Activated CD4-positive, alpha-beta T cell treated with anti-CD3 and anti-CD28 coated beads, Interleukin-2, amount 50 U/mL, for 1 hour (primary cell): ENCODE measurements around the gene MAP3K20.
"Not testable (repeated sequence)": the region's sequence is repeated elsewhere in the genome, so short reads cannot be mapped to it uniquely, and the experiment has no call there.

Experiments
- DNase-seq: peaks from one replicate; pipeline ENCODE4 v3.0.0-alpha.2; 2020

Gene MAP3K20

DNA sequence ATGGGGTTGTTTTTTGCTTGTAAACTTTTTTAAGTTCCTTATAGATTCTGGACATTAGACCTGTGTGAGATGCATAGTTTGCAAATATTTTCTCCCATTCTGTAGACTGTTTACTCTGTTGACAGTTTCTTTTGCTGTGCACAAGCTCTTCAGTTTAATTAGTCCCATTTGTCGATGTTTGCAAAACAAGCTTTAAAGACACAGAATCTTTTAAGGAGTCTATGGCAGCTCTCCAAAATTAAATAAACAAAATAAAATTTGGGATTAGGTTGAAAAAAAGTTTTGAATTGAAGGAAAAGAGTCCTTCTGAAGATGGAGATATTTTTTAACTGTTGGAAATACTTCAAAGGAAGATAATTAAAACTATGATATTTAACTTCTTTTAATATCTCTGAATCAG is 88.8 kb downstream of the MAP3K20 start:
- no peak for DNase-seq

DNA sequence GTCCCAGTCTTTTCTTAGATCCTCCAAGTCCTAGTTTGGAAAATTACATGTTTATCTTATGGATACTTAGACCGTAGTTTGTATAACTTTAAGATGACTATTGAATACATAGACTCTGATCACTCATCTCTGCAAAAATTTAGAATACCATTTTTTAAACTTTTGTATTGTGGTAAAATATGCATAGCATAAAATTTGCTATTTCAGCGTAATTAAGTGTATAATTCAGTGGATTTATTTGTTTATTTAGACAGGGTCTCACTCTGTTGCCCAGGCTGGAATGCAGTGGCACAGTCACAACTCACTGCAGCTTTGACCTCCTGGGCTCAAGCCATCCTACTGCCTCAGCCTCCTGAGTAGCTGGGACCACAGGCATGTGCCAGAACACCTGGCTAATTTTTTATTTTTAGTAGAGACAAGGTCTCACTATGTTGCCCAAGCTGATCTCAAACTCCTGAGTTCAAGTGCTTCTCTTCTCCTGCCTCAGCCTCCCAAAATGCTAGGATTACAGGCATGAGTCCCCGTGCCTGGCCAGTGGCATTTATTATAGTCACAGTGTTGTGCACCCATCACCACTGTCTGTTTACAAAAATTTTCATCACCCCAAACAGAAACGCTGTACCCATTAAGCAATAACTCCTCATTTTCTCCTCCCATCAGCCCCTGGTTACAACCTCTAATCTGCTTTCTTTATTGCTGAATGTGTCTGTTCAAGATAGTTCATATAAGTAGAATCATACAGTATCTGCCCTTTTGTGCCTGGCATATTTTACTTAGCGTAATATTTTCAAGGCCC is 90.0 kb downstream of the MAP3K20 start:
- no peak for DNase-seq

DNA sequence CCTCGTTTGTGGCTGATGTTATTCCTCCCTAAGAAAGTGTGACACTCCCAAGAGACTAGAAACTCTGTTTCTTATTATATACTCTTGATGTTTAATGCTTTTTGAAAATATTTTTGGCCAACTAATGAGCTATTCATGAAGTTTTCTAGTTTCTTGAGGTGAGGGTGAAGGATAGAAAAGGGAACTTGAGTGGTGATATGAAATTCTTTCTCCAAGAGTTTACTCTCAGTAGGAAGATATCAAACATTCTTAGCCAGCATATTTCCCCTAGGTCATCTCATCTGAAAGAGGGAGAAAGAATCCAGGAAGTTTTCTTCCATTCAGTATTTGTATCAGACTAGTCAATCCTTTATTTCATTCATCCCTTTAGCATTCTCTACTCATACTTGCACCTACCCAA is 95.7 kb downstream of the MAP3K20 start:
- DNase-seq: no peak

DNA sequence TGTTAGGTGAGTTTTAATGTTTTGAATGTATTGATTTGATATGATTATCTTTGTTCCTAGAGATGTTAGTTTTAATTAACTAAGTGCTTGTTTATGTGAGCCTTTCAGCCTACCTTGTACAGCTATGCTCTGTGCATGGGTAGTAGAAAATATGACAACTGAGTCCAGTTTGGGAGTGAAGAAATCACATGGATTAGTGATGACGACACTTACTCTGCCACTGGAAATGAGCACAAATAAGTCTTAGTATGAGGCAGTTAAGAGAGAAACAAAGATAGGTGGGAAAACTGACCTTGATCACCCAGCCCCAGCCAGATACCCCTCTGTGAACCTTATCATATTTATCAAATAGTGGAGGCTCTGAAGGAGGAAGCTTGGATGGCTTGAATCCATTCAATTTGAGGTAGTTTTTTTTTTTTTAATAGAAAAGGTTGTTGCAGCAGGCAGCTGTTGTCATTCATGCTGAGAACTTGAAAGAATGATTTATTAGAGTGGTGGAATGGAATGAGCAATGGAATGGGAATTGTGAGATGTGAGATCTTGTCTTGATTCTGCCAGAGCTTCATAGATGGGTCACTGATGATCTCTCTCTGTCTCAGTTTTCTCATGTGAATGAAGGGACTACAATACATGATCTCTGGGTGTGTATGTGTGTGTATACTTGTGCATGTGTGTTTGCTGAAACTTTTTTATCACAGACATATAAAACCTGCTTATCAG is 96.4 kb downstream of the MAP3K20 start:
- no peak for DNase-seq

DNA sequence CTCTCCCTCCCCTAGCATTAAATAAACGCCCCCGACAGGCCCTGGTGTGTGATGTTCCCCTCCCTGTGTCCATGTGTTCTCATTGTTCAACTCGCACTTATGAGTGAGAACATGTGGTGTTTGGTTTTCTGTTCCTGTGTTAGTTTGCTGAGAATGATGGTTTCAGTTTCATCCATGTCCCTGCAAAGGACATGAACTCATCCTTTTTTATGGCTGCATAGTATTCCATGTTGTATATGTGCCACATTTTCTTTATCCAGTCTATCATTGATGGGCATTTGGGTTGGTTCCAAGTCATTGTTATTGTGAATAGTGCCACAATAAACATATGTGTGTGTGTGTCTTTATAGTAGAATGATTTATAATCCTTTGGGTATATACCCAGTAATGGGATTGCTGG is 98.7 kb downstream of the MAP3K20 start:
- DNase-seq: not testable (repeated sequence)

DNA sequence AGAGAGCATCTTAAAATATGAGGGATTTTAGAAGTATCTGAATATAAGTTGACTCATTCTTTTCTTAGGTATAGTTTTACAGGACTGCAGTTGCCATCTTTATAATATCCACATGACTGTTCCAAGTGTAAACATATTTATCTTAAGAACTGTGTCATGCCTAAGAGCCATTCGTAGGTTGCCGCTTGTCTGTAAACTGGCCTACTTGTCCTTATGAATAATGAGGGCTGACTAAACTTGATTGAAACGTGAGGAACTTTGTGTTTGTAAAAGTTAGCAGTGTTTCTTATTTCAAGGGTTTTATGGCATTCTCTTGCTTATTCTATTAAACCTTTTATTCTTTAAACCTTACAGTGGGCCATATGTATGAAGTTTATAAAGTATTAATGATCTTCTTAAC is 99.6 kb downstream of the MAP3K20 start:
- DNase-seq: no peak

DNA sequence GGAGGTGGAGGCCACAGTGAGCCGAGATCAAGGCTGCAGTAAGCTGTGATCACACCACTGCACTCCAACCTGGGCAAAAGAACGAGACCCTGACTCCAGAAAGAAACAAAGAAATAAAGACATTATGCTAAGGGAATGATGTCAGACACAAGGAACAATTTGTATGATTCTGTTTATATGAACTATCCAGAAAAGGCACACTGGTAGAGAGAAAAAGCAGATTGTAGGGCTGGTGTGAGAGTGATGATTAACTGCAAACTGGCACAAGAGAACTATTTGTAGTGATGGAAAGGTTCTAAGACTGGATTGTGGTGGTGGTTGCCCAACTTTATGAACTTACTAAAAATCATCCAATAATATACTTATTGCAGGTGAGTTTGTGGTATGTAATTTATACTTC is 106.3 kb downstream of the MAP3K20 start:
- DNase-seq: no peak

DNA sequence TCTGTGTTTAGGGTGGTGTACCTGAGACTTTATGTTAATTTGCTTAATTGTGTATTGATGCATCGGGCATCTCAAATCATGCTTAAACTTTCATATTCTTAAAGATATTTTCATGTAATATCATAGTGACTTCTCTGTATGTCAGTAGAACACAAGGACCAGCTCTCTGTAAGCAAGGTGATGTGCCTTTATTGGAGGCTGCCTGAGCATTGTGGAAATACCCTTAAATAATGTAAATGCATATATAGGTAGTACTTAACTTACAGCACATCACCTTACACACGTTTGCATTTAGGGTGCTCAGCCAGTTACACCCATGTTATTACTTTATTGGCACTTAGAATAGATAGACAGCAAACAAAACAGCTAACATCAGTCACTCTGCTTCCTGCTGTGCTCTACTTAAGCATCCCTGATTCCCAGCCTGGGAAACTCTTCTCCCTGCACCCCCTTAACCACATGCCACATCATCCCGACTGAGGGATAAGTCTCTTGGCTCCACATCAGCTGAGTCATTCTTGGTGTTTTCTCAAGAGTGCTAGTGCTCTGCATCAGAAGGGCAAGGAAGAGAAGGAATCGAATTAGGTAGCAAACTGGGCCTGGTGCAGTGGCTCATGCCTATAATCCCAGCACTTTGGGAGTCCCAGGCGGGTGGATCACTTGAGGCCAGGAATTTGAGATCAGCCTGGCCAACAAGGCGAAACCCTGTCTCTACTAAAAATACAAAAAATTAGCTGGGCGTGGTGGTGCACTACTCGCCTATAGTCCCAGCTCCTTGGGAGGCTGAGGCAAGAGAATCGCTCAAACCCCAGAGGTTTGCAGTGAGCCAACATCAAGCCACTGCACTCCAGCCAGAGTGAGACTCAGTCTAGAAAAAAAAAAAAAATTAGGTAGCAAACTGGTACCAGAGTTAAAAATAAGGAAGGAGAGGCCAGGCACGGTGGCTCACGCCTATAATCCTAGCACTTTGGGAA is 108.7 kb downstream of the MAP3K20 start:
- no peak for DNase-seq

DNA sequence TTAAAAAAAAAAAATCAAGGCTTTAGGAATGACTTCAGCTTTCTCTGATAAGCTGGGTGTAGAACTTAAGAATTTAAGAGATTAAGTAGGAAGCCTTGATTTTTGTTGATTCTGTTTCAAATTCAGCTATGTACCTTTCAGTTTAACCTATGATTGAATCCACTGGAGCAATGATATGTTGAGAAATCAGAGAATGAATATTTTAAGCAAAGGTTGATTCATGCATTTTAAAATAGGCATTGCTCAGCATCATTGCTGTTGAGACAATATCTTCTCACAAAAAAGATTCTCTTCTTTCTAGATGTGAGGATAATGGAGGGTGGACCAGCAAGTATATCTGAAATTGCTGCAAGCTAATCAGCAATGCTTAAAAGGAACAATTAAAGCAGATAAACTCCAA is 109.8 kb downstream of the MAP3K20 start:
- DNase-seq: no peak

DNA sequence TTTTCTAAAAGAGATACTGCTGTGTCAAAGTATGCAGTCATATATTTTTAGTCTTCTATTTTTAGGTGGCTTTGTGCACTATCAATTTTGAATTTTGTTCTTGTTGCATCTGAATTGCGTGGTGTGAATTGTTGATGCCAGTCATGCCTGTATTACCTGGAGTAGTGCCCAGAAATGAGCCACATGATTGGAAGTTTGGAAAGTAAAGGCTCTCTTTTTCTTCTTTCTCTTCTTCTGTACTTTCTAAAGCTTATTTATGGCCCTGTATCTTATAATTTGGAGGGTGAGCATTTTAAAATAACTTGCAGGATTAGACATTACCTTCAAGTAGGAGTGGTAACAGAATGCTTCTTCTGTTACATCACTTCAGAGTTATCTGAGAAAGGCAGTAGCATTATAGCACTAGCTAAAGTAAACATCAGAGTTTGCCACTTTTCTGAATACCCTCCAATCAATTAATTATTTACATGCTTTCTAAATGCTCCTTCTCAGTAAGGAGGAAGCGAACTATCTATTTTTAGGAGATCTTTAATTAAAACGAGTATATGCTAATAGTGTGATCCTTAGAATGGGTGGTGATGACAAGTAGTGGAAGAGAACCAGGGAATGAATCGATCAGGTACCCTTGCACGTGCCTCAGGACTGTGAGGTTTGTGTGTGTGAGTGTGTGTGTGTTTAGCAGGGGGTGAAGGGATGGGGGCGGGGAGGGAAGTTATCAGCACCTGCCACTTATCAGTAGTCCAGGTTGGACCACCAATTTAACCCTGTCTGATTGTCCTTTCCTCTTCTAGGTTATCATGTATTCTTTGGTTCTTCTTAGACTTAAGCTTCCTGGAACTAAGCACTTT is 112.5 kb downstream of the MAP3K20 start:
- DNase-seq: no peak

DNA sequence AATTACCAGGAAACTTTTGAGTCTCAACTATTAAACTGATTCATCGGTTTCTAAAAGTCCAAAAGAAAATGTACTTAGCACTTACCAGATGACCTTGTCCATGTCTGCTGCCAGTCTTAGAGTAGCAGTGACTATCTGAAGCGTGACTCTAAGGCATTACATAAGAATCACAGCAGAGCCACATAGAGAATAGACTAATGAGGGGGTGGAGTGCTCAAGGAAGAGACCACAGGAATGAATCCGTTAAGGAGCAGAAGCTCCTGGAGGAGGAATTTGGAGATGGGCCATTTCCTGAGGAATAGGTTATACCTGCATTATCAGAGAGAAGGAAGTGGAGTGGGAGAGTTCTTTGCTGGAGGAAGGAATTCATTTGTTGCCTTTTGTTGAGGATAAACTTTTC is 116.0 kb downstream of the MAP3K20 start:
- DNase-seq: no peak

DNA sequence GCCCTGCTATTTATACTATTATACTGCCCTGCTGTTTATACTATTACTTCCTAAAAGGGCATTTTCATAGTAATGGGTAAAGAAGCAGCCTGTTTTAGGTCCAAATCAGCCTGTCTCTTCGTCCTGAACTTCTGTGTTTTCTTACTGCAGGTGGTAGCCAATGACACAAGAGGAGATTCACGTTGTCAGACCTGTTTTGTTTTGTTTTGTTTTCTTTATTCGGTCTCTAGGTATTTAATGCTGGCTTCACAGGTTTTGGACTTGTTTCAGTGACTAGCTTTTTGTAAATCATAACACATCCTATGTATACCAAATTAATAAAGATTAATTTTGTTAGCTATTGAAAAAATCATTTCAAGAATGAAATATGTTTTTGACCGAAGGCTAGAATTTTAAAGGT is 116.4 kb downstream of the MAP3K20 start:
- no peak for DNase-seq

DNA sequence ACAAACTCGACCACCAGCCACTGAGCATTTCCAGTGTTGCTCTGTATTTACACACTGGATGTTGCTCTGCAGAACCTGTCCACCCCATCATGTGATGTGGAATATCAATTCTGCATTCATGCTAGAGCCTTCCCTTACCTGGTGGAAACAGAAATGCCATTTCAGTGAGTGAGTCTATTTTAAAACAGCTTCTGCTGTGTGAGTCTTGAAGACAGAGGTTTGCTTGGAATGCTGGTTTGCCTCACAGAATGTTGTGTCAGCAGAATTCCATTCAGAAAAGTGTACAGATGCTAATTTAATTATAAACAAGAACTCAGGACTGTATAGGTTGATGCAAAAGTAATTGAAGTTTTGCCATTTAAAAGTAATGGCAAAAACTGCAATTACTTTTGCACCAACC is 118.3 kb downstream of the MAP3K20 start:
- no peak for DNase-seq

DNA sequence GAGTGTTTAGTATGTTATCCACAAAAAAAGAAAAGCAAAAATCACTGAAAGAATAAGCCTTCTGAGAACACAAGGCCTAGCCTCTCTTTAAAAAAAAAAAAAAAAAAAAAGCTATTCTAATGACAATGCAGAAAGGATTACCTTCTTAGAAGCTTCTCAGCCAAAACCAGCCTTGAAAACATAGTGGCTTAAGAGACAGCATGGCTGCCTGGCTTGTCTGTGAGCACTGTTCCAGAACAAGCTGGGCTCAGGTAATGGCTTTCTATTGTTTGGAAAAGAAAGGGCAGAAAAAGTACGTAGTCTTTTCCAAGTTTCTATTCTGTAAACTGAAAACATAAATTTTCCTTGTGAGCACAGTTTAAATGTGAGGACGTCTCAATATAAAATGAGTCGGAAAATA is 119.5 kb downstream of the MAP3K20 start:
- no peak for DNase-seq

DNA sequence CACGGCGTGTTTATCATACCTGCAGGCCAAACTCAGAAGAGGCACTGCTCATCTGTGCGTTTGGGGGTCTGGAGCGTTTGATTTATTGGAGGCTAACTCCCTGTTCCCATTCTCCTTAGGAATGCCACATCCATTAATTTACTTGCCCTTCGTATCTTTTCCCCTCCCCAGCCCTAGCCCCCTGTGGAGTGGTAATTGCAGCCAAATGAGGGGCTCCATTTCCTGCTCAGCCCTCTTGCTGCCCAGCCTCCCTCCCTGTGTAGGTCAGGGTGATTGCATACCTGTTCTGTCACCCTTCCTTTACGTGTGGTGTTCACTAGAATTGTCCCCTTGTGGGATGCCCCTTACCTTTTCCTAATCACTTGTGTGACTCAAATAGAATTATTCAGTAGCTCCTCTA is 120.4 kb downstream of the MAP3K20 start:
- no peak for DNase-seq

DNA sequence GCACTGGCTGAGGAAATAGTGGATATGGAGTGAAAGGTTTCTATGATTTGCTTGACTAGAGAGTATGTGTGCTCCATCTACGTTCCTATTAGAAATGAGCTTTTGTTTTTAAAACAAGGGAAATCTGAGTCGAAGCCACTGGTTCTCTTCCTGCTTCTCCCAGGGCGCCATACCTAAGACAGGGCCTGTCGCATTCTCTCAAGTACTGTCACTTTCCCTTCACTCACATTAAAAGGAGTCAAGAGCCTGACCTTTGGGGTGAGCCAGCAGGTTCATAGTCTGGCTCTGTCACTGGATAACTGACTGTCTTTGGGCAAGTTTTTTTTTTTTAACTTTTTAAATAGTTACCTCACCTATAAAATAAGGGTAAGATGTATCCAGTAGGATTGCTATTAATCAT is 121.0 kb downstream of the MAP3K20 start:
- no peak for DNase-seq

DNA sequence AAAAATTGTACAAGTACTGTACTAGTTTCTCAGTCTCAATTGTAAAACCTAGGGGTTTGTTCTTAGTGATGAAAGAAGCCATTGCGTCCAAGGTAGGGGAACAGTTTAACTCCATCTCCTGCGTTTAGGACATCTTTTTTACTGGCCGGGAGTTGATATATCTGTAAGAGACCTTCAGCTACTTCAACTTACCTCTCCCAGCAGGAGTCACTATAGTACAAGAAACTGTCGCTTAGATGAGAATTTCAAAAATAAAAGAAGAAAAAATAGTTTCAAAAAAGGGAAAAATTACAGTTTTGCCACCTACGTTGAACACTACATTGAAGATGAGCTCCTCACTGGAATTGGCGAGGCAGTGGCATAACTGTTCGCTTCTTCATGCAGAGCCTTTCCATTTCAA is 122.7 kb downstream of the MAP3K20 start:
- DNase-seq: no peak

DNA sequence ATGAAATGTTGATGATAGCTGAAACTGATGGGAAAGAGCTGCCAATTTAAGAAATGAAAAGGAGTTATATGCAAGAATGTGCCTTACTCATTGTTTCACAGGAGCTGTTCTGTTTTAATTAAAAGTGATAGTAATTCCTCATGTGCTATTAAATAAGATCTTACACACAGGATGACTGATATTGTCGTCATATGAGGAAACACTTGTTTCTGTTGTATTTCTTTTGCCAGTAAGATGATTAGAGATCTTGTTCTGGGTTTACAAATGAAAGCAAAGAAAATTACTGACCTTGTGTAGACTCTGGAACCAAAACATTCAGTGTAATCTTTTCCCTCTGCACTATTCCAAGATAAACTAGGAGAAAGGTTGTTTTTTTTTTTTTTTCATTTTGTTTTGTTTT is 123.6 kb downstream of the MAP3K20 start:
- DNase-seq: no peak

DNA sequence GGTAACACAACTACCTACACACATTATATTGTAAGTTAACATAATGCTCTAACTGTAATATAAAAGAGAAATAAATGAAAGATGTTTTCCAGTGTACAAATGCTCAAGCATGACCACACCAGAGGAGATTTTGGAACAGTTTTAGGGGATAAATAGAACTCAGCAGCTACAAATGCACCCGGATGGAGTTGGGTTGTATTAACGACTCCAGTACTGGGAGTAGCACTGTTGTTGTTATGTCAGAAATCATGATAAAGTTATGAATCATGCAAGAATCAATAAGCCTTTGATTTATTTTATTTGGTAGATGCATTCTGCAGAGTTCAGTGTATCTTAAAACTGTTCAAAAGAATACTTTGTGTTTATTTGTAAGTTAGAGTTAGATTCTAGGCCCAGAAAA is 126.9 kb downstream of the MAP3K20 start:
- DNase-seq: no peak

DNA sequence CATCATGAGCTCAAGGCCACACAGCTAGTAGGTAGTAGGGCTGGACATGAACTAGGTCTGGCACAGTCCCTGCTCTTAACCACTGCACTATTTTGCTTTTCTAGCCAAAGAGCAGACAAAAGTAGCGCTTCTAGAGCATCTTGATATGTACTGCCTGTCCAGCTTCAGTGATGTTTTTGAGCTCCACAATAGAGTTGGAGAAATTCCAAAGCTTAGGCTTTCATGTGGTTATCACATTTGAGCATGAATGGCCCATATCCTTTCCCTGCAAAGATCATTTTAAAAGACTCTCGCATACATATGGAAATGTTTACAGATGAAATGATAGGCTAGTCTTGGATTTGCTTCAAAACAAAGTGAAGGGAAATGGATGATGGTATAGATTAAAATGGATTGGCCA is 128.7 kb downstream of the MAP3K20 start:
- DNase-seq: no peak

DNA sequence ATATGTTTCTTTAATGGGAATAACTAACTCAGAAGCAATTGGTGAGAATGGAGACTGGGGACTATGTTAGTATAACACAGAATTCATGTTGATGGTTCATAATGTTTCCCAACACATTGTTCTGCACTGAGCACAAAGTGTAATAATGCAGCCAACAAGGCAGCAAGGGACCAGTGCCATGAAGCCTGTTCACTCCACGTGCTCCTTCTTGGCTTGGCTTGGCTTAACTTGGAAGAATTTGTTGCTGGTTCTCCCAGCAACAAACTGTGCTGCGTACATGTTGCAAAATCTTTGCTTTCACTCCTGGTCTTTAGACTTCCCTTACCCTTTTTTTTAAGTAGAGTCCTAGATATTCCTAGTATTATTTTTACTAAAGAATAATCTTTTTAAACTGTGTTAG is 129.7 kb downstream of the MAP3K20 start:
- no peak for DNase-seq

DNA sequence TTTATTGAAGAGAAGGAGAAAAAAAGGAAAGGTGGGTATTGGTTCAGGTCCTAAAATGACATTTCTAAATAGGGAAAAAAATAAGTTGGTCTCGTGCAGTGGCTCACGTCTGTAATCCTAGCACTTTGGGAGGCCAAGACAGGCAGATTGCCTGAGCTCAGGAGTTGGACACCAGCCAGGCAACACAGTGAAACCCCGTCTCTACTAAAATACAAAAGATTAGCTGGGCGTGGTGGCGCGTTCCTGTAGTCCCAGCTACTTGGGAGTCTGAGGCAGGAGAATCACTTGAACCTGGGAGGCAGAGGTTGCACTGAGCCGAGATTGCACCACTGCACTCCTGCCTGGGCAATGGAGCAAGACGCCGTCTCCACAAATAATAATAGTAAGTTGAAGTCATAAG is 131.5 kb downstream of the MAP3K20 start:
- not testable (repeated sequence) for DNase-seq
